Measurements from ENCODE around the gene CAD. TPM values are rescaled to one million over a fixed set of nuclear protein-coding genes. Genes with fewer than 3 reads are reported as not detected.

The CAD gene
- total RNA-seq, 2 experiments from 2014 or later, result 125 to 127 TPM

DNA sequence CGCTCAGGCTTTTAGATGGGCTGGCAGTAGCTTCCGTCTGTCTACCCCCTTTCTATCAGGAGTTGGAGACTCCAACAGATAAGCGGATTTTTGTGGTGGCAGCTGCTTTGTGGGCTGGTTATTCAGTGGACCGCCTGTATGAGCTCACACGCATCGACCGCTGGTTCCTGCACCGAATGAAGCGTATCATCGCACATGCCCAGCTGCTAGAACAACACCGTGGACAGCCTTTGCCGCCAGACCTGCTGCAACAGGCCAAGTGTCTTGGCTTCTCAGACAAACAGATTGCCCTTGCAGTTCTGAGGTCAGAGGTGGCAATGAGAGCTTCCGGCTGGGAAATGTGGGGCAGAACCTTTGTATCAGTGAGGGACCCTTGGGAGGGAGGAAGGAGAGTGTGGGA lies 14.8 kb downstream of the CAD start:
- Mint-ChIP-seq H3K4me3 (no peak overlapping the region), H3K27me3 (no peaks in the 10 kb centered on the region), H3K36me3 (ENCODE audit: low read depth) (peaks cover 59% of the 10 kb centered on the region), H3K9me3 (no peaks in the 10 kb centered on the region), H3K4me1 (ENCODE audit: low read depth) (no peaks in the 10 kb centered on the region), H3K27ac (no peak overlapping the region)
- ATAC-seq (no peak), DNase-seq (no peak)
- CTCF ChIA-PET, result interaction anchor here (0.7 to 1.8 kb wide), 4 partner anchors 10 to 71 kb away, joined by 3 to 5 read pairs (median 4); no protein-coding TSS in a partner anchor
- intact Hi-C loops (cut with micrococcal nuclease), result no loop called here
- POLR2A ChIA-PET, result interaction anchor here (0.9 to 1.4 kb wide), 3 partner anchors 9 to 20 kb away, joined by 4 to 5 read pairs (median 4); partner anchors contain the start of genes ATRAID and SLC5A6
- TF ChIP-seq, protein P1, sequence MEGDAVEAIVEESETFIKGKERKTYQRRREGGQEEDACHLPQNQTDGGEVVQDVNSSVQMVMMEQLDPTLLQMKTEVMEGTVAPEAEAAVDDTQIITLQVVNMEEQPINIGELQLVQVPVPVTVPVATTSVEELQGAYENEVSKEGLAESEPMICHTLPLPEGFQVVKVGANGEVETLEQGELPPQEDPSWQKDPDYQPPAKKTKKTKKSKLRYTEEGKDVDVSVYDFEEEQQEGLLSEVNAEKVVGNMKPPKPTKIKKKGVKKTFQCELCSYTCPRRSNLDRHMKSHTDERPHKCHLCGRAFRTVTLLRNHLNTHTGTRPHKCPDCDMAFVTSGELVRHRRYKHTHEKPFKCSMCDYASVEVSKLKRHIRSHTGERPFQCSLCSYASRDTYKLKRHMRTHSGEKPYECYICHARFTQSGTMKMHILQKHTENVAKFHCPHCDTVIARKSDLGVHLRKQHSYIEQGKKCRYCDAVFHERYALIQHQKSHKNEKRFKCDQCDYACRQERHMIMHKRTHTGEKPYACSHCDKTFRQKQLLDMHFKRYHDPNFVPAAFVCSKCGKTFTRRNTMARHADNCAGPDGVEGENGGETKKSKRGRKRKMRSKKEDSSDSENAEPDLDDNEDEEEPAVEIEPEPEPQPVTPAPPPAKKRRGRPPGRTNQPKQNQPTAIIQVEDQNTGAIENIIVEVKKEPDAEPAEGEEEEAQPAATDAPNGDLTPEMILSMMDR (IDR thresholded peaks at IDR 0.05), result no peak

DNA sequence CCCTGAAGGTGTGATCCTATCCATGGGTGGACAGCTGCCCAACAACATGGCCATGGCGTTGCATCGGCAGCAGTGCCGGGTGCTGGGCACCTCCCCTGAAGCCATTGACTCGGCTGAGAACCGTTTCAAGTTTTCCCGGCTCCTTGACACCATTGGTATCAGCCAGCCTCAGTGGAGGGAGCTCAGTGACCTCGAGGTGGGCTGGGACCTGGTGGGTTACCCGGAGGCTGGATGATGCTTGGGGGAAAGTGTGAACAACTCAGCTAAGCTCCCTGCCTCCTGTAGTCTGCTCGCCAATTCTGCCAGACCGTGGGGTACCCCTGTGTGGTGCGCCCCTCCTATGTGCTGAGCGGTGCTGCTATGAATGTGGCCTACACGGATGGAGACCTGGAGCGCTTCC lies 16.2 kb downstream of the CAD start:
- ATAC-seq, result no peak
- intact Hi-C loops (cut with micrococcal nuclease), result no loop called here
- H3K27ac Mint-ChIP-seq, result no peak overlapping the region
- TF ChIP-seq, protein P1 (IDR thresholded peaks at IDR 0.05), result no peak
- H3K4me3 Mint-ChIP-seq, result no peak overlapping the region
- H3K4me1 Mint-ChIP-seq (ENCODE audit: low read depth), result no peaks in the 10 kb centered on the region
- no peaks in the 10 kb centered on the region for H3K27me3 Mint-ChIP-seq
- H3K9me3 Mint-ChIP-seq, result no peaks in the 10 kb centered on the region
- peaks cover 57% of the 10 kb centered on the region for H3K36me3 Mint-ChIP-seq (ENCODE audit: low read depth)
- CTCF ChIA-PET, result interaction anchor here (1.6 kb wide), 1 partner anchor 70 kb away, joined by 4 read pairs; no protein-coding TSS in a partner anchor
- DNase-seq, result no peak
- POLR2A ChIA-PET, result interaction anchor here (0.6 to 4.5 kb wide), 4 partner anchors 9 to 15 kb away, joined by 3 to 18 read pairs (median 4); no protein-coding TSS in a partner anchor

DNA sequence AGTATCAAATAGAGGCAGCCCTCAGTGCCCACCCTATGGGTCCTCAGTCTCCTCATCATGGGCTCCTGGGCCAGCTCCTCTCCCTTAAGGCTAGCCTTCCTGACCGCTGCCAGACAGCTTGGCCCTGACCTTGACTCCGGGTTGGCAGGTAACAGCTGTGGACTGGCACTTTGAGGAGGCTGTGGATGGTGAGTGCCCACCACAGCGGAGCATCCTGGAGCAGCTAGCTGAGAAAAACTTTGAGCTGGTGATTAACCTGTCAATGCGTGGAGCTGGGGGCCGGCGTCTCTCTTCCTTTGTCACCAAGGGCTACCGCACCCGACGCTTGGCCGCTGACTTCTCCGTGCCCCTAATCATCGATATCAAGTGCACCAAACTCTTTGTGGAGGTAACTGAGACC lies 19.0 kb downstream of the CAD start:
- DNase-seq (no peak), ATAC-seq (no peak)
- TF ChIP-seq, protein P1 (IDR thresholded peaks at IDR 0.05), result no peak
- no peaks in the 10 kb centered on the region for H3K9me3 Mint-ChIP-seq
- no peak overlapping the region for H3K4me3 Mint-ChIP-seq
- no peaks in the 10 kb centered on the region for H3K27me3 Mint-ChIP-seq
- ChIA-PET POLR2A (interaction anchor here (0.9 to 4.5 kb wide), 3 partner anchors 10 to 13 kb away, joined by 3 to 18 read pairs (median 3); no protein-coding TSS in a partner anchor), CTCF (no interaction called here)
- H3K4me1 Mint-ChIP-seq (ENCODE audit: low read depth), result peaks cover 2% of the 10 kb centered on the region
- no peak overlapping the region for H3K27ac Mint-ChIP-seq
- H3K36me3 Mint-ChIP-seq (ENCODE audit: low read depth), result peaks cover 69% of the 10 kb centered on the region
- intact Hi-C loops (cut with micrococcal nuclease), result no loop called here

DNA sequence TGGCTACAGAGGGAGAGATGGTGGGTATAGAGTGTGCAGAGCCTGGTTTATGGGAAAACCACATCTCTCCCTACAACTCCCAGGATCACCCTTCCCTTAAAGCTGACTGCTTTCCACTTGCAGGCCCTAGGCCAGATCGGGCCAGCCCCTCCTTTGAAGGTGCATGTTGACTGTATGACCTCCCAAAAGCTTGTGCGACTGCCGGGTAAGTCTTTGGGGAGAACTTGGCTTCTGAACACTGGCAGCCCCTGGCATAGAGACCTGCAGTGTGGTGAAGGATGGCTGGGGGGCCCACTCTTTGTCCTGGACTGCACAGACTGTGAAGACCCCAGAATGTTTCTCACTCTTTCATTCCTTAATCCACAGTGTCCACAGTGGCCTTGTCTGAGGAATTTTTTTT lies 19.5 kb downstream of the CAD start:
- ChIA-PET CTCF (no interaction called here), POLR2A (interaction anchor here (0.7 to 4.5 kb wide), 5 partner anchors 10 to 87 kb away, joined by 3 to 18 read pairs (median 3); no protein-coding TSS in a partner anchor)
- Mint-ChIP-seq H3K27ac (no peak overlapping the region), H3K4me1 (ENCODE audit: low read depth) (peaks cover 2% of the 10 kb centered on the region), H3K27me3 (no peaks in the 10 kb centered on the region), H3K4me3 (no peak overlapping the region), H3K9me3 (no peaks in the 10 kb centered on the region), H3K36me3 (ENCODE audit: low read depth) (peaks cover 68% of the 10 kb centered on the region)
- intact Hi-C loops (cut with micrococcal nuclease), result no loop called here
- ATAC-seq (no peak), DNase-seq (no peak)
- TF ChIP-seq, protein P1 (IDR thresholded peaks at IDR 0.05), result no peak

DNA sequence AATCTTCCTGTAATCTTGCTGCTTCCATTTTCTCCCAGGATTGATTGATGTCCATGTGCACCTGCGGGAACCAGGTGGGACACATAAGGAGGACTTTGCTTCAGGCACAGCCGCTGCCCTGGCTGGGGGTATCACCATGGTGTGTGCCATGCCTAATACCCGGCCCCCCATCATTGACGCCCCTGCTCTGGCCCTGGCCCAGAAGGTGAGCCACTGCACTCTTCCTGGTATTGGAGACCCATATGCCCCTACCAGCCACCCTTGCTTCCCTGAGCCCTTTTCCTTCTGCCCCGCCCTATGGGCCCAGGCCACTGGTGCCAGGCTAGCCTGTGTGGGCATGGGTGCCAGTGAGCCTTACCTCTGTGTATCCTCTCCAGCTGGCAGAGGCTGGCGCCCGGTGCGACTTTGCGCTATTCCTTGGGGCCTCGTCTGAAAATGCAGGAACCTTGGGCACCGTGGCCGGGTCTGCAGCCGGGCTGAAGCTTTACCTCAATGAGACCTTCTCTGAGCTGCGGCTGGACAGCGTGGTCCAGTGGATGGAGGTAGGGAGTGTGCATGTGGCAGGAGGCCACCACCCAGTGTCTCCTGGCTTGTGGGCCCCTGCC lies 20.3 kb downstream of the CAD start:
- DNase-seq (no peak), ATAC-seq (no peak)
- TF ChIP-seq, protein P1 (IDR thresholded peaks at IDR 0.05), result no peak
- intact Hi-C loops (cut with micrococcal nuclease), result no loop called here
- peaks cover 2% of the 10 kb centered on the region for H3K4me1 Mint-ChIP-seq (ENCODE audit: low read depth)
- ChIA-PET POLR2A (interaction anchor here (0.7 to 4.5 kb wide), 4 partner anchors 8 to 86 kb away, joined by 3 to 18 read pairs (median 5); no protein-coding TSS in a partner anchor), CTCF (interaction anchor here (1.2 kb wide), 1 partner anchor 65 kb away, joined by 3 read pairs; no protein-coding TSS in a partner anchor)
- no peak overlapping the region for H3K4me3 Mint-ChIP-seq
- no peaks in the 10 kb centered on the region for H3K27me3 Mint-ChIP-seq
- no peak overlapping the region for H3K27ac Mint-ChIP-seq
- peaks cover 67% of the 10 kb centered on the region for H3K36me3 Mint-ChIP-seq (ENCODE audit: low read depth)
- H3K9me3 Mint-ChIP-seq, result no peaks in the 10 kb centered on the region
